GM19239 (cell line): ENCODE results near the gene METTL16.
A peak's percentile ranks its signal among the peaks of the same experiment; 100 is the strongest.

Source experiments
- DNase-seq: peaks from one replicate; pipeline ENCODE4 v3.0.0; 2011; ENCODE audit warnings: low spot score; ENCODE audit not compliant: insufficient read length
- FAIRE-seq: peaks from 2 replicates; lab custom pipeline; 2011; peaks lifted over from hg19 to GRCh38; lab: Jason Lieb, UNC

The METTL16 gene

DNA sequence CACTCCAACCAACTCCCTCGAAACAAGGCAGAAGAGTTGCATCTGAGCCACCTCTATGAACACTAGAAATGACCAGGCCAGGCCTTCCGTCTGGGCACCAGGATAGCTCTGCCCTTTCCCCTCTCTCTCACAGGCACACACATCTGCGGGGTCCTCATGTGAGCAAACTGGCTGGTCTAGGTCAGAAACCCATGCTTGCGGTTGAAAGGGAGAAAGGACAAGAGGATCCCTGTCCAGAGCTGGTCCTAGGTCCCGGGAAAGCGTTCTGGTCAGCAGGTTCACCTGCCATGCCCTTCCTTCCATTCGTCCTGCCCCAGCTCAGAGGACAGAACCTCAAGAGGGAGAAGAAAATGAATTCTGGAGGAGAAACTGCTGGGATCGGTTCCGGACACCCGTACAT, 113.5 kb downstream of the METTL16 start:
- no peak for FAIRE-seq
- DNase-seq, result no peak

GRCh38 chr17:2397247-2398171, 114.2 kb downstream of the METTL16 start:
- DNase-seq, result no peak
- FAIRE-seq, result peak; percentile 62

GRCh38 chr17:2396568-2397246, 115.0 kb downstream of the METTL16 start:
- peak; percentile 59 for DNase-seq
- peak; percentile 88 for FAIRE-seq

- peak; percentile 37 for FAIRE-seq
- DNase-seq, result no peak
Measured at GRCh38 chr17:2396192-2396567, 115.5 kb downstream of the METTL16 start.

GRCh38 chr17:2395258-2396181, 116.2 kb downstream of the METTL16 start:
- FAIRE-seq (no peak), DNase-seq (no peak)

GRCh38 chr17:2394775-2395201, 116.9 kb downstream of the METTL16 start:
- DNase-seq, result no peak
- FAIRE-seq, result no peak

DNA sequence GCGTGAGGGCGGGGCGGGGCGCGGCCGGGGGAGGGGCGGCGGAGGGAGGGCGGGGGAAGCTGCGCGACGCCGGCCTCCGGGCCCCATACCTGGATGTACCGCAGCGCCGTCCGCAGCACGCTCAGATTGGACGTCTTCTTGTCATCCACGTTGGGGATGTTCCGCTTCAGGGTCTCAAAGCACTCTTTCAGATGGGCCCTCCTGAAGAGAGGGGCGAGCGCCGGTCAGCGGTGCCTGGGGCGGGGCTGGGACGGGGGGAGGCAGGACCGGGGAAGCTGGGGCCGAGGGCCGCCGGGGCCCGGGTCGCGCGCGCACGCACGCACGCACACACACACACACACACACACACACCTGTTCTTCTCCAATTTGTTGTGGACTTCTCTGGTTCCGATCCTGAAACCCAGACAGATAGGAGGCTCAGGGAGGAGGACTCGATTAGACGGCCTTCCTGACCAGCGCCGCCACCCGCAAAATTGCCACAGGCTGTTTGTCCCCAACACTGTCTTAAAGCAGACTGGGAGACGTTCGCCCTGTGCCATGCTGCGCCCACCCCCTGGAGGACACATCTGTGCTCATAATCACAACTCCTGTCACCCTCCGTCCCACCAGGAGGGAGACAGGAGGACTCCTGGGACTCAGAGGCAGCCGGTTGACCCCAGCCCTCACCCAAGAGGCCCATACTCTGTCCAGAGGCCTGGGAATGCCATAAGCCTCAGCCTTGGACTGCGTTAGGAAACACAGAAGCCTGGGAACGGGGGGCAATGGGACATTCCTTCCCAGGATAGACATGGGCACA, 117.5 kb downstream of the METTL16 start:
- FAIRE-seq, result no peak

GRCh38 chr17:2393174-2393953, 118.3 kb downstream of the METTL16 start:
- FAIRE-seq (peak; percentile 89), DNase-seq (peak; percentile 87)

More for the DNA sequence above, 117.5 kb downstream of the METTL16 start:
- DNase-seq, result no peak

- FAIRE-seq (peak; percentile 94), DNase-seq (peak; percentile 86)
Measured at GRCh38 chr17:2392252-2393173, 119.2 kb downstream of the METTL16 start.

DNA sequence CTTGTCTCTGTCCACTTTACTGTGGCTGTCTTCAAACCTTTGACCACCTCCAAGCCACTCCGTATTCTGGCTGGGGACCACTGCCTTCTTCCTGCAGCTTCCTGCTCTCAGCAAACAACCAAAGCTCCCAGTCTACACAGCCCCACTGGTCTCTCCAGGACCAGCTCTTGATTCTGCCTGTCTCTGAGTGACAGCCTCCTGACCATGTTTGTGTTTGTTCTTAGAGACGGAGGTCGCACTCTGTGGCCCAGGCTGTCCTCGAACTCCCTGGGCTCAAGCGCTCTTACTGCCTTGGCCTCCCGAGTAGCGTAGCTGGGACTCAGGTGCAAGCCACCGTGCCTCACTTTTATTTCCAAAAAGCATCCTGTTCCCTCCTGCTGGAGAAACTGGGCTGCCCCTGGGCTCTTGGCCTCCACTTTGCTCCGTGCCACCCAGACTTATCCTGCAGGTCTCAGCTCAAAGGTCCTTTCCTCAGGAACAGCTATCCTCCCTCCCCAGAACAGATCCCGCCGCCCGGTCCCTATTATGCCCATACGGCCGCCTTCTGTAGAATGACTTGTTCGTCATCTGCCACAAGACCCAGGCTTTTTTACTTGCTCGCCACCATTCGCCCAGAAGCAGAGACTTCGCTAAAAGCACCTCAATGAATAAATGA, 120.0 kb downstream of the METTL16 start:
- FAIRE-seq, result no peak

DNA sequence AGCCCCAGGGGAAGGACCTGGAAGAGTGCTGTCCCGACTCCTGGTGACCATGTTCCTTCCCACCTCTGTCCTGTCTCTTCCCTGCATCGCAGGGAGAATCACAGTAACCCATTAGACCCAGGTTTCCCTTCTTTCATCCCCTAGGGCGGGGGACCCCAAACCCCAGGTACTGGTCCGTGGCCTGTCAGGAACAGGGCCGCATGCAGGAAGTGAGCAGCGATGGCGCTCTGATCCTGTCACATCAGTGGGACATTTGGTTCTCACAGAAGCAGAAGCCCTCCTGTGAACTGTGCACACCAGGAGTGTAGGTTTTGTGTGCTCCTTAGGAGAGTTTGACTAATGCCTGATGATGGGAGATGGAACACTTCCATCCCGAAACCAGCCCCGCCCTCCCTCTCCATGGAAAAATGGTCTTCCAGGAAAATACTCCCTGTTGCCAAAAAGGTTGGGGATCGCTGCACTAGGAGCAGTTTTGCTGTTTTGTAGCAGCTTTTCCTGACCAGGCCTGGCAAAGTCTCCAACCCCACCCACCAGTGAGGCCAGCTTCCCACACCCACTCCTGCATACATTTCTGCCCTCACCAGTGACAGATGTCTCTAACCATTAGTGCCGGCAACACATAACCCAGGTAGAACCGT, 121.4 kb downstream of the METTL16 start:
- peak; percentile 37 for FAIRE-seq
- DNase-seq, result no peak

More for the DNA sequence above, 120.0 kb downstream of the METTL16 start:
- DNase-seq, result no peak

DNA sequence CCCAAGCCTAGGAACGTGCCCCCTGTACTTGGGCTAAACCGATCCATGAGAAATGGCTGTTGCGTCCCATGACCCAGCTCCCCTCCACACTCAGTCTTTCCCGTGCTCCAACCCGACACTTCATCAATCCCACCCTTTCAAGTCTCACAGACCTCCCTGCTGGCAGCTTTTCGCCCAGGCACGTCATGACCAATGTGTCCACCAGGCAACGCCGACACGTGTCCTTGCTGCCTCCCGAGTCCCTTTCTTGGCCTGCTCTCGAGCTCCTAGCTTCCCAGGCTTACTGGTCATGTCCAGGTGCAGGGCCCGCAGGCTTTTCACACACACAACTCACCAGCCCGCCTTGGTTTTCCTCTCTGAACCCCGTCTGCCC, 123.0 kb downstream of the METTL16 start:
- DNase-seq (no peak), FAIRE-seq (no peak)

GRCh38 chr17:2388020-2388682, 123.5 kb downstream of the METTL16 start:
- FAIRE-seq, result no peak
- DNase-seq, result no peak

DNA sequence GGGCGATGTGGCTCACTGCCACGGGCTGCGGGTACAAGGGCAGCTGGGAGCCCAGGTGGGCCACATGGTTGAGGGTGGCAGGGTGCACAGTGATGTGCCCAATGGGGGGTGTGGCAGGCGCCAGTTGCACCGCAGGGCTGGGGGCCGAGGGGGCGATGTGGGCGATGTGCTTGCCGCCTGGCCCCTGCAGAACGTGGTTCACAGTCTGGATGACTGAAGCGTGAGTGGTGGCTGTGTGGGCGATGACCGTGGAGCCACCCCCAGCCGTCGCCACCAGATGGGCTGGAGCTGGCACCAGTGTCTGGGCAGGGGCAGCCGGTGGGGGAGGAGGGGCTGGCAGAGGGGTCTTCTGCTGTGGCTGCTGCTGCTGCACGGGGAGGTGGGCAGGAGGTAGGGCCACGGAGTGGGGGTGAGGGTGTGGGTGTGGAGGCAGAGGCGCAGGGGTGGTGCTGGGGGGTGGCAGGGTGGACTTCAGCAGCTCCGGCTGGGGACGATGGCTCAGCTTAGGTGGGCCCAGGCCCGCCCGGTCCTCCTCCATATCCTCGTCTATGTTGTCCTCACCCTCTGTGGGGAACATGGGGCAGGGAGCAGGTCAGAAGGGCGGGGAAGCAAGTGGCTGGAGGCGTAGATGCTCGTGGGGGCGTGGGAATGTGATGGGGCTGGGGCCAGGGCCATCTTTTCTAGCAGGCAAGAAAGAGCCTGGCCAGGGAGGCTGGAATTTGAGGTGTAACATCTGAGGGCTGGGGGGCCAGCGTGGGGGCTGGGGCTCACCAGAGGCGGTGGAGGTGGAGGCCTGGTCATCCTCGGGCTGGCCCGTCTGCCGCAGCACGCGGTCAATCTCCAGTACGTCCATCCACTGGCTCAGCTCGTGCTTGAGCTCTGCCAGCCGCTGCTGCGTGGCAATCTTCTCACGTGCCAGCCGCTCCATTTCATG, 124.3 kb downstream of the METTL16 start:
- FAIRE-seq (no peak), DNase-seq (no peak)

GRCh38 chr17:2386400-2387085, 125.1 kb downstream of the METTL16 start:
- no peak for DNase-seq
- no peak for FAIRE-seq
